ENCODE measurements around the gene CNGA2. TPM values are rescaled to one million over a fixed set of nuclear protein-coding genes. Genes with fewer than 3 reads are reported as not detected.

The CNGA2 gene
- total RNA-seq, 1 donor from 2014 or later: not detected

- no peak overlapping the region for H3K27ac Mint-ChIP-seq
- H3K9me3 Mint-ChIP-seq: no peaks in the 10 kb centered on the region
- H3K36me3 Mint-ChIP-seq: no peaks in the 10 kb centered on the region
- H3K4me1 Mint-ChIP-seq: no peaks in the 10 kb centered on the region
- H3K27me3 Mint-ChIP-seq (ENCODE audit: low read depth): peaks cover 2% of the 10 kb centered on the region
- H3K4me3 Mint-ChIP-seq: no peak overlapping the region
- no peak for TF ChIP-seq CTCF (IDR thresholded peaks at IDR 0.05; ENCODE audit: unreplicated experiment)
- no peak for DNase-seq (ENCODE audit: low spot score in 2 of 2, unreplicated experiment in 2 of 2)
Measured at GRCh38 chrX:151703487-151703886, 31.1 kb upstream of the CNGA2 start.

GRCh38 chrX:151704041-151704663 lies 30.4 kb upstream of the CNGA2 start:
- Mint-ChIP-seq H3K27me3 (ENCODE audit: low read depth) (peaks cover under 1% of the 10 kb centered on the region), H3K4me3 (no peak overlapping the region), H3K4me1 (no peaks in the 10 kb centered on the region), H3K27ac (no peak overlapping the region), H3K9me3 (no peaks in the 10 kb centered on the region), H3K36me3 (no peaks in the 10 kb centered on the region)
- no peak for DNase-seq (ENCODE audit: low spot score in 2 of 2, unreplicated experiment in 2 of 2)
- TF ChIP-seq CTCF (IDR thresholded peaks at IDR 0.05; ENCODE audit: unreplicated experiment): no peak

DNA sequence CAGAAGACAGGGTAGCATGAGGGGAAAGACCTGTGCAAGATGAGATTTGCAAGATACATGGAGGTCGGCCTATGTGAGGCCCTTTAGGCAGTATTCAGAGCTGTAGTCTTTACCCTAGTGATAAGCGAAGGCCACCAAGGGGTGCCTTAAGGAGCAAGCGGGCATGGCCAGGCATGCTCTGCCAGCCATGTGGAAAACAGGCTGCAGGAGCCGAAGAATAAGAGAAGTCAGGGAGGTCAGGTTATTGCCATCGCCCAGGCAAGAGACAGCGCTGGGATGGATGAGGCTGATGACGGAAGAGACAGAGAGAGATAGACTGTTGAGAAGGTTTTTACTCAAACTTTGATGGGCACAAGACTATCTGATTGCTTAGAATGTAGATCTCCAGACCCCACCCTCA lies 25.7 kb upstream of the CNGA2 start:
- H3K4me1 Mint-ChIP-seq: no peaks in the 10 kb centered on the region
- DNase-seq (ENCODE audit: low spot score in 2 of 2, unreplicated experiment in 2 of 2): no peak
- no peak overlapping the region for H3K4me3 Mint-ChIP-seq
- no peaks in the 10 kb centered on the region for H3K9me3 Mint-ChIP-seq
- no peak overlapping the region for H3K27ac Mint-ChIP-seq
- no peak for TF ChIP-seq CTCF (IDR thresholded peaks at IDR 0.05; ENCODE audit: unreplicated experiment)
- peaks cover 19% of the 10 kb centered on the region for H3K27me3 Mint-ChIP-seq (ENCODE audit: low read depth)
- no peaks in the 10 kb centered on the region for H3K36me3 Mint-ChIP-seq

- no peak for TF ChIP-seq CTCF (IDR thresholded peaks at IDR 0.05; ENCODE audit: unreplicated experiment)
- Mint-ChIP-seq H3K27ac (no peak overlapping the region), H3K27me3 (ENCODE audit: low read depth) (peaks cover 19% of the 10 kb centered on the region), H3K36me3 (no peaks in the 10 kb centered on the region), H3K4me3 (no peak overlapping the region), H3K4me1 (peaks cover 2% of the 10 kb centered on the region), H3K9me3 (no peaks in the 10 kb centered on the region)
- DNase-seq (ENCODE audit: low spot score in 2 of 2, unreplicated experiment in 2 of 2): no peak
Measured at GRCh38 chrX:151710457-151710856, 24.1 kb upstream of the CNGA2 start.

GRCh38 chrX:151711154-151711553 lies 23.4 kb upstream of the CNGA2 start:
- H3K27ac Mint-ChIP-seq: no peak overlapping the region
- H3K4me3 Mint-ChIP-seq: no peak overlapping the region
- no peaks in the 10 kb centered on the region for H3K36me3 Mint-ChIP-seq
- TF ChIP-seq CTCF (IDR thresholded peaks at IDR 0.05; ENCODE audit: unreplicated experiment): no peak
- peaks cover 19% of the 10 kb centered on the region for H3K27me3 Mint-ChIP-seq (ENCODE audit: low read depth)
- peaks cover 2% of the 10 kb centered on the region for H3K4me1 Mint-ChIP-seq
- no peak for DNase-seq (ENCODE audit: low spot score in 2 of 2, unreplicated experiment in 2 of 2)
- H3K9me3 Mint-ChIP-seq: no peaks in the 10 kb centered on the region

- Mint-ChIP-seq H3K27me3 (ENCODE audit: low read depth) (peaks cover 22% of the 10 kb centered on the region), H3K36me3 (no peaks in the 10 kb centered on the region), H3K4me1 (peaks cover 2% of the 10 kb centered on the region), H3K27ac (no peak overlapping the region), H3K9me3 (no peaks in the 10 kb centered on the region), H3K4me3 (no peak overlapping the region)
- DNase-seq (ENCODE audit: low spot score in 2 of 2, unreplicated experiment in 2 of 2): no peak
- TF ChIP-seq CTCF (IDR thresholded peaks at IDR 0.05; ENCODE audit: unreplicated experiment): no peak
Measured at GRCh38 chrX:151711787-151712186, 22.8 kb upstream of the CNGA2 start.

All from mesothelial cell of epicardium (in vitro differentiated cells).